ENCODE results near the gene METAP1D.

Gene METAP1D

DNA sequence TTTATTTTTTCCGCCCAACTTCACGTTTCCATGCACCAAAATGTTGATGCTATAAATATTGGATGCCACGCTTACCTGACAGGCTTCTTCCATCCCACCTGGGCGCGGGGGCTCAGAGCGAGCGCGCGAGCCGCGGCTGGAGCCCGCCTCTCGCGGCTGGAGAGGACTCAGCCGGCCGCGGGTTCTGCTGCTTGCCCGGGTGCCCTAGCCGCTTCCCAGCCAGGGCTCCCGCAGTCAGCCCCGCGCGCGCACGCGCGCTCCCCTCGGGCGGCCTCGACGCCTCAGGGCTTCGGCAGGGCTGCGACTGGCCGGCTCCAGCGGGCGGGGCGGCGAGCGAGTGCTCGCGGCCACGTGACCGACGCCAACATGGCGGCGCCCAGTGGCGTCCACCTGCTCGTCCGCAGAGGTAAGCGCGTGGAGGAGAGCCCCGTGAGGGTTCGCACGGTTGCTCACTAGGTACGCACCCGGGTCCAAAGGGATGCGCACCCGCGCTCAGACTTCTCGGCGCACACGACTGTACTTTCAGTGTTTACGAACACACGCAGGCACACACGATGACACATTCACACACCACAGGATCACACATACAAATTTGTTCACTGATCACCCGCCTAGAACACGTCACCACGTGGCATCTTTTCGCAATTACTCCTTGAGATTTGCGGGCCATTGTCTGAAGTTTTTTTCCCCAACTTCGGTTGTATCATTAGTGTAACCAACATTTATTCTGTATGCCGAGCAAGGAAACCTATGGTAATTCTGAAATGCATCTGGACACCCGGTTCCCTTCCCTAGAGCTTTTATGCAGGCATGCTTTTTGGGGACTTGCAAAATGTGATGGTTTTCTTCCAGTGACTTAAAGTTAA, at the start of gene METAP1D:
METAP1D (plus strand) TSS at position 350 of the 866 bp plus-strand sequence; CDS start at position 367, 17 bp downstream.
- Histone ChIP-seq H3K4me3 (ENCODE audit: low read depth, low read length) (peak within 1 kb of the TSS; percentile 54), H3K9me3 (ENCODE audit: severe bottlenecking) (no peaks in the 10 kb centered on the region), H3K27ac (peak within 1 kb of the TSS; percentile 78), H3K27me3 (ENCODE audit: insufficient read depth, low read depth, severe bottlenecking) (no peaks in the 10 kb centered on the region), H3K36me3 (no peaks in the 10 kb centered on the region)
- TF ChIP-seq, protein P1, sequence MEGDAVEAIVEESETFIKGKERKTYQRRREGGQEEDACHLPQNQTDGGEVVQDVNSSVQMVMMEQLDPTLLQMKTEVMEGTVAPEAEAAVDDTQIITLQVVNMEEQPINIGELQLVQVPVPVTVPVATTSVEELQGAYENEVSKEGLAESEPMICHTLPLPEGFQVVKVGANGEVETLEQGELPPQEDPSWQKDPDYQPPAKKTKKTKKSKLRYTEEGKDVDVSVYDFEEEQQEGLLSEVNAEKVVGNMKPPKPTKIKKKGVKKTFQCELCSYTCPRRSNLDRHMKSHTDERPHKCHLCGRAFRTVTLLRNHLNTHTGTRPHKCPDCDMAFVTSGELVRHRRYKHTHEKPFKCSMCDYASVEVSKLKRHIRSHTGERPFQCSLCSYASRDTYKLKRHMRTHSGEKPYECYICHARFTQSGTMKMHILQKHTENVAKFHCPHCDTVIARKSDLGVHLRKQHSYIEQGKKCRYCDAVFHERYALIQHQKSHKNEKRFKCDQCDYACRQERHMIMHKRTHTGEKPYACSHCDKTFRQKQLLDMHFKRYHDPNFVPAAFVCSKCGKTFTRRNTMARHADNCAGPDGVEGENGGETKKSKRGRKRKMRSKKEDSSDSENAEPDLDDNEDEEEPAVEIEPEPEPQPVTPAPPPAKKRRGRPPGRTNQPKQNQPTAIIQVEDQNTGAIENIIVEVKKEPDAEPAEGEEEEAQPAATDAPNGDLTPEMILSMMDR (IDR thresholded peaks at IDR 0.05; ENCODE audit: low read depth, low read length): no peak
- peak; percentile 94 for DNase-seq

DNA sequence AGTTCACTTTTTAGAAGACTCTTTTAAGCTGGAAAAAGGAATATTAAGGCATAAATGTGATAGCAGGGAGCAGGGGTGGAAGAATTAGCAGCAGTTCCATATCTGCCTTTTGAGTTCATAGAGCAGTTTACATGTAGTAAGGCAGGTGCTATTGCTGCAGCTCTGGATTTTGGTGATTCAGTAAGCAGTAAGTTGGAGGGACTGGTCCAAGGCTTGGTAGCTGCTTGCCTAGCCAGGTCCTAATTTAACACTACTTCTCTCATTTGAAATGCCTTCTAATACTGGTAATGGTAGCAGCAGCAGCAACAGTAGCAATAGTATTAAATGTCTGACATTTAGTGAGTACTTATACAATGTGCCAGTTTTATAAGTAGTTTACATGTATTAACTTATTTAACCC, 47.5 kb upstream of the METAP1D start:
- TF ChIP-seq, protein P1 (IDR thresholded peaks at IDR 0.05; ENCODE audit: low read depth, low read length): no peak
- no peak overlapping the region for H3K4me3 ChIP-seq (ENCODE audit: low read depth, low read length)
- H3K27ac ChIP-seq: no peak overlapping the region
- H3K36me3 ChIP-seq: peaks cover 35% of the 10 kb centered on the region
- H3K9me3 ChIP-seq (ENCODE audit: severe bottlenecking): no peaks in the 10 kb centered on the region
- no peaks in the 10 kb centered on the region for H3K27me3 ChIP-seq (ENCODE audit: insufficient read depth, low read depth, severe bottlenecking)
- no peak for DNase-seq

DNA sequence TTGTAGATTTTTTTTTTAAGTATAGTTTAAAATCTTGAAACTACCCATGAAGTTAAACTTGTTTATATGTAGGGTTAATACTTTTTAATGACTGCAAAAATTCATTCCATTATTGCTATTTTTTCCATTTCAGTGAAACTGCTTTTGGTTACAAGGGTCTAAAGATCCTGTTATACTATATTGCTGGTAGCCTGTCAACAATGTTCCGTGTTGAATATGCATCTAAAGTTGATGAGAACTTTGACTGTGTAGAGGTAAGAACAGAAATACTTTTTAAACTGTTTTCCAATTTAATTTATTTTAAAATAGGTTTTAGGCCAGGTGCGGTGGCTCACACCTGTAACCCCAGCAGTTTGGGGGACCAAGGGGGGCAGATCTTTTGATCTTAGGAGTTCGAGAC, 47.0 kb upstream of the METAP1D start:
- Histone ChIP-seq H3K27me3 (ENCODE audit: insufficient read depth, low read depth, severe bottlenecking) (no peaks in the 10 kb centered on the region), H3K9me3 (ENCODE audit: severe bottlenecking) (no peaks in the 10 kb centered on the region), H3K36me3 (peaks cover 33% of the 10 kb centered on the region), H3K4me3 (ENCODE audit: low read depth, low read length) (no peak overlapping the region), H3K27ac (no peak overlapping the region)
- no peak for DNase-seq
- TF ChIP-seq, protein P1 (IDR thresholded peaks at IDR 0.05; ENCODE audit: low read depth, low read length): no peak

DNA sequence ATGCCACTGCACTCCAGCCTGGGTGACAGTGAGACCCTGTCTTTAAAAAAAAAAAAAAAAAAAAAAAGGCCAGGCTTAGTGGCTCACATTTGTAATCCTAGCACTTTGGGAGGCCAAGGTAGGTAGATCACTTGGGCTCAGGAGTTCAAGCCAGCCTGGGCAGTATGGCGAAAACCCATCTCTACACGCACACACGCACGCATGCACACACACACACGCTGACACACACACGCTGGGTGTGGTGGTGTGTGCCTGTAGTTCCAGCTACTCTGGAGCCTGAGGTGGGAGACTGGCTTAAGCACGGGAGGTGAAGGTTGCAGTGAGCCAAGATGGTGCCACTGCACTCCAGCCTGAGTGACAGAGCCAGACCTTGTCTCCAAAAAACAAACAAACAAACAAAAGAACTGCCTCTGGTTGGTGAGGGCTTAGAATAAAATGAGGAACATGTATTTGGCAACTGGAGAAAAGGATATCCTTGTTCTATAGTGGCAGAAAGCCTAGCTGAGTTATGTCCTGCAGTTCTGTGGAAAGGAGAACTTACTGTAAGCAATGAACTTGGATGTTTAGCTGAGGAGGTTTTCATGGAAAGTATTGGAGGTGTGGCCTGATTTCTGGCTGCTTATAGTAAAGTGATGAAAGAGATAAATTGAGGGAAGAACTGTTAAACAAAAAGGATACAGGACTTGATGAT, 43.5 kb upstream of the METAP1D start:
- H3K4me3 ChIP-seq (ENCODE audit: low read depth, low read length): no peak overlapping the region
- H3K9me3 ChIP-seq (ENCODE audit: severe bottlenecking): no peaks in the 10 kb centered on the region
- H3K27ac ChIP-seq: no peak overlapping the region
- DNase-seq: no peak
- H3K36me3 ChIP-seq: peaks cover 35% of the 10 kb centered on the region
- no peaks in the 10 kb centered on the region for H3K27me3 ChIP-seq (ENCODE audit: insufficient read depth, low read depth, severe bottlenecking)
- TF ChIP-seq, protein P1 (IDR thresholded peaks at IDR 0.05; ENCODE audit: low read depth, low read length): no peak

DNA sequence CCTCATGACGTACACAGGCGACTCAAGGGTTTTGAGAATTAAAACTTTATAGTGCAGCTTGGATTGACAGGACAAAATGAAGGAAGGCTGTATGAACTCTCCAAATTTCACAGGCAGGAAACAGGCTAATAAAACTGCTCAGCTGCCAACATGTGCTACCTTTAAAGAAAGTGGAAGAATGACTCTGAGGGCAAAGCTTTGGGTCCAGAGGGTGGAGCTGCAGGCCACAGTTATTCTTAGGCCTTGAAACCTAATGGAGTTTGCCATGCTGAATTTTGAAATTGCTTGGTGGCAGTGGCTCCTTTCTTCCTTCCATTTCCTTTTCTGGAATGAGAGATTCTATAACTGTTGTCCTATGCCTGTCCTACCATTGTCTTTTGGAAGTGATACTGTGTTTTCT, 42.7 kb upstream of the METAP1D start:
- peaks cover 33% of the 10 kb centered on the region for H3K36me3 ChIP-seq
- no peak for DNase-seq
- H3K27ac ChIP-seq: no peak overlapping the region
- no peaks in the 10 kb centered on the region for H3K9me3 ChIP-seq (ENCODE audit: severe bottlenecking)
- H3K27me3 ChIP-seq (ENCODE audit: insufficient read depth, low read depth, severe bottlenecking): no peaks in the 10 kb centered on the region
- no peak overlapping the region for H3K4me3 ChIP-seq (ENCODE audit: low read depth, low read length)
- TF ChIP-seq, protein P1 (IDR thresholded peaks at IDR 0.05; ENCODE audit: low read depth, low read length): no peak

Measured in WERI-Rb-1 (cell line).